Urothelium cell line (cell line): ENCODE measurements around the gene SVIL.
A peak's percentile ranks its signal among the peaks of the same experiment; 100 is the strongest.
"Not testable (repeated sequence)": the region's sequence is repeated elsewhere in the genome, so short reads cannot be mapped to it uniquely, and the experiment has no call there.

Experiments
- DNase-seq: peaks from one replicate; pipeline ENCODE4 v3.0.0; 2011; ENCODE audit warnings: low spot score, mixed read lengths
- FAIRE-seq: peaks from 2 replicates; lab custom pipeline; 2011; peaks lifted over from hg19 to GRCh38; lab: Jason Lieb, UNC

Gene SVIL

GRCh38 chr10:29606693-29607092 is 28.1 kb downstream of the SVIL start:
- DNase-seq, FAIRE-seq: not testable (repeated sequence)

GRCh38 chr10:29604291-29604825 is 30.4 kb downstream of the SVIL start:
- DNase-seq, result no peak
- FAIRE-seq, result no peak

GRCh38 chr10:29603223-29603896 is 31.4 kb downstream of the SVIL start:
- DNase-seq (no peak), FAIRE-seq (no peak)

- DNase-seq (no peak), FAIRE-seq (no peak)
Observed at GRCh38 chr10:29600821-29601220, 34.0 kb downstream of the SVIL start.

- FAIRE-seq (no peak), DNase-seq (no peak)
Observed at GRCh38 chr10:29600067-29600466, 34.7 kb downstream of the SVIL start.

GRCh38 chr10:29598851-29599311 is 35.9 kb downstream of the SVIL start:
- no peak for FAIRE-seq

GRCh38 chr10:29596826-29597225 is 37.9 kb downstream of the SVIL start:
- DNase-seq (no peak), FAIRE-seq (peak; percentile 59)

More at GRCh38 chr10:29598851-29599311, 35.9 kb downstream of the SVIL start:
- no peak for DNase-seq

GRCh38 chr10:29596356-29596755 is 38.4 kb downstream of the SVIL start:
- peak; percentile 13 for FAIRE-seq
- no peak for DNase-seq

- FAIRE-seq (peak; percentile 78), DNase-seq (no peak)
Observed at GRCh38 chr10:29595636-29596225, 39.0 kb downstream of the SVIL start.

GRCh38 chr10:29595146-29595545 is 39.6 kb downstream of the SVIL start:
- DNase-seq (no peak), FAIRE-seq (no peak)

GRCh38 chr10:29591651-29591968 is 43.2 kb downstream of the SVIL start:
- FAIRE-seq (no peak), DNase-seq (no peak)

GRCh38 chr10:29590915-29591650 is 43.7 kb downstream of the SVIL start:
- FAIRE-seq (no peak), DNase-seq (no peak)

- FAIRE-seq, result peak; percentile 66
- no peak for DNase-seq
Observed at GRCh38 chr10:29588629-29589421, 45.9 kb downstream of the SVIL start.

GRCh38 chr10:29587750-29588628 is 46.8 kb downstream of the SVIL start:
- DNase-seq, result not testable (repeated sequence)
- peak; percentile 73 for FAIRE-seq

- DNase-seq, FAIRE-seq: not testable (repeated sequence)
Observed at GRCh38 chr10:29587102-29587749, 47.5 kb downstream of the SVIL start.

GRCh38 chr10:29586509-29586908 is 48.3 kb downstream of the SVIL start:
- DNase-seq (no peak), FAIRE-seq (no peak)

- FAIRE-seq, result peak; percentile 30
- DNase-seq, result no peak
Observed at GRCh38 chr10:29585488-29585976, 49.2 kb downstream of the SVIL start.

- DNase-seq, result no peak
- no peak for FAIRE-seq
Observed at GRCh38 chr10:29584436-29584835, 50.3 kb downstream of the SVIL start.

GRCh38 chr10:29583674-29584073 is 51.1 kb downstream of the SVIL start:
- DNase-seq, result no peak
- peak; percentile 63 for FAIRE-seq
